ENCODE results near the gene TXNRD2. TPM values are rescaled to one million over a fixed set of nuclear protein-coding genes. Genes with fewer than 3 reads are reported as not detected.

The TXNRD2 gene
- total RNA-seq, 1 experiment from 2014 or later, result 22.9 TPM

DNA sequence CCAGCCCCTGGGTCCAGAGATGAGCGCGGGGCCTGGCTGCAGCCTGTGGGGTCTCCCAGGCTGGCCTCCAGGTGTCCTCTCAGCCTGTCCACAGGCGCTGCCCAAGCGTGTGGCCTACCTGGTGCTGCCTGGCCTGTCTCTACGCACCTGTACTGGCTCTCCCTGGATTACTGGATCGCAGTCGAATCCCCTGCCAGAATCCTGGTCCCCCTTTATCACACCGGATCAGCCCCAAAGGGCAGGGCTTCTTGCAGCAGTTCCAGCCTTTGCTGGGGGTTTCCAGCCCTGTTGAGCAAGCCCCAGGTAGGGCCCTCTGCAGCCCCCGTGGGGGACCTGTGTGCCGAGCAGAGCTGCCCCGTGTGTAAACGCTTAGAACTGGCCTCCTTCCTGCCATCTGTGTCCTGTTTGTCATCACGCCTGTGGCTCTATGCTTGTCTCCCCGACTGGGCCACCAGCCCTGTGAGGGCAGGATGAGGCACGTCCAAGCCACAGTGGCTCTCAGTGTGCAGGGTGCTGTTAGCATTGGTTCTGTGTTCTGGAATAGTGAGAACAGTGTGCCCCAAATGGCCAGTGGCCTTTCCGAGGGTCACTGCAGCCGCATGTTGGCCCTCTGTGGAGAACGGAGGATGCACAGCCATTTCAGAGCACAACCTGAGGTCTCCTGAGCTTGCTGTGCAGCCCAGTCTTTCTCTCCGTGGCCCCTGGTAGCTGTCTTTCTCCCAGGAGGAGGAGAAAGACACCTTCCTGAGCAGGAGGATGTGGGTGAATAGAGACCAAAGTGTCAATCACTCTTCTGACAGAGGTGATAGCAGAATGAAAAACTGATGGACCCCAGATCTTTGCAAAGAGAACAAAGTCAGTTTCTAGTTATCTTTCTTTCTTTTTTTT lies 13.9 kb upstream of the TXNRD2 start:
- H3K27ac Mint-ChIP-seq, result no peak overlapping the region; a peak in 1 of 7 replicates

More for the DNA sequence above, 13.9 kb upstream of the TXNRD2 start:
- Histone ChIP-seq H2BK15ac (ENCODE audit: low read depth, low read length) (no peak overlapping the region), H4K8ac (replicated peaks; ENCODE audit: insufficient read length, low read depth, low read length) (no peak overlapping the region), H3K9ac (ENCODE audit: extremely low read depth, insufficient read length, low read length) (no peak overlapping the region), H3K79me1 (ENCODE audit: insufficient read depth, low read depth, low read length, poor library complexity, severe bottlenecking) (no peaks in the 10 kb centered on the region), H2BK120ac (ENCODE audit: low read depth, low read length, poor library complexity, severe bottlenecking) (no peak overlapping the region), H4K5ac (ENCODE audit: insufficient read length, low read depth, low read length) (no peak overlapping the region), H3K27me3 (ENCODE audit: insufficient read depth, low read length) (no peaks in the 10 kb centered on the region), H4K20me1 (ENCODE audit: control insufficient read depth, insufficient read depth, insufficient read length) (no peaks in the 10 kb centered on the region), H3K9me3 (ENCODE audit: control insufficient read depth, low read depth, low read length) (no peaks in the 10 kb centered on the region), H3K4ac (ENCODE audit: low read depth, low read length) (no peak overlapping the region), H2BK12ac (ENCODE audit: insufficient read length, low read depth, low read length) (no peak overlapping the region), H3K4me1 (ENCODE audit: insufficient read depth, low read length) (no peaks in the 10 kb centered on the region; the same call in 1 of the 2 replicates), H4K91ac (ENCODE audit: insufficient read length, low read depth, low read length) (no peak overlapping the region), H3K79me2 (ENCODE audit: insufficient read depth, low read length) (no peaks in the 10 kb centered on the region), H2BK20ac (ENCODE audit: low read depth, low read length, poor library complexity, severe bottlenecking) (no peak overlapping the region), H2AK5ac (ENCODE audit: insufficient read length, low read length) (no peak overlapping the region), H2BK5ac (ENCODE audit: insufficient read length, low read length) (no peak overlapping the region), H3K27ac (ENCODE audit: insufficient read length, low read depth, low read length) (no peak overlapping the region), H3K18ac (ENCODE audit: insufficient read length, low read depth, low read length) (no peak overlapping the region), H3K14ac (ENCODE audit: insufficient read depth, low read length) (no peak overlapping the region; the same call in 1 of the 2 replicates), H3K56ac (ENCODE audit: insufficient read length, low read depth, low read length) (no peak overlapping the region), H3T11ph (ENCODE audit: low read length) (no peak overlapping the region), H2AFZ (ENCODE audit: low read length) (no peak overlapping the region), H3K23ac (ENCODE audit: insufficient read length, low read depth, low read length) (no peak overlapping the region), H3K23me2 (ENCODE audit: insufficient read length, low read depth, low read length, poor library complexity, severe bottlenecking) (no peaks in the 10 kb centered on the region), H3K4me2 (ENCODE audit: insufficient read depth, insufficient read length, low read length) (no peak overlapping the region)
- no peak for DNase-seq
- TF ChIP-seq, protein P1, sequence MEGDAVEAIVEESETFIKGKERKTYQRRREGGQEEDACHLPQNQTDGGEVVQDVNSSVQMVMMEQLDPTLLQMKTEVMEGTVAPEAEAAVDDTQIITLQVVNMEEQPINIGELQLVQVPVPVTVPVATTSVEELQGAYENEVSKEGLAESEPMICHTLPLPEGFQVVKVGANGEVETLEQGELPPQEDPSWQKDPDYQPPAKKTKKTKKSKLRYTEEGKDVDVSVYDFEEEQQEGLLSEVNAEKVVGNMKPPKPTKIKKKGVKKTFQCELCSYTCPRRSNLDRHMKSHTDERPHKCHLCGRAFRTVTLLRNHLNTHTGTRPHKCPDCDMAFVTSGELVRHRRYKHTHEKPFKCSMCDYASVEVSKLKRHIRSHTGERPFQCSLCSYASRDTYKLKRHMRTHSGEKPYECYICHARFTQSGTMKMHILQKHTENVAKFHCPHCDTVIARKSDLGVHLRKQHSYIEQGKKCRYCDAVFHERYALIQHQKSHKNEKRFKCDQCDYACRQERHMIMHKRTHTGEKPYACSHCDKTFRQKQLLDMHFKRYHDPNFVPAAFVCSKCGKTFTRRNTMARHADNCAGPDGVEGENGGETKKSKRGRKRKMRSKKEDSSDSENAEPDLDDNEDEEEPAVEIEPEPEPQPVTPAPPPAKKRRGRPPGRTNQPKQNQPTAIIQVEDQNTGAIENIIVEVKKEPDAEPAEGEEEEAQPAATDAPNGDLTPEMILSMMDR (conservative IDR thresholded peaks at IDR 0.05), result no peak
- H3K27me3 Mint-ChIP-seq (ENCODE audit: low read depth), result no peaks in the 10 kb centered on the region
- WGBS (ENCODE audit: extremely low coverage, insufficient read length, low lambda C conversion rate), result no CpG with 5 or more reads among the region's 19 CpGs
- no peaks in the 10 kb centered on the region; a peak in 1 of 5 replicates for H3K9me3 Mint-ChIP-seq
- no peak overlapping the region for H3K4me3 Mint-ChIP-seq
- peaks cover 0 to 6% (median 4%) of the 10 kb centered on the region in 3 experiments; a peak in 4 of 7 replicates for H3K36me3 Mint-ChIP-seq (ENCODE audit: insufficient read depth in 1 of 3, low read depth in 3 of 3)
- H3K4me1 Mint-ChIP-seq, result peaks cover 14 to 28% of the 10 kb centered on the region in 2 experiments
